ENCODE data around the gene CPPED1. TPM values are rescaled to one million over a fixed set of nuclear protein-coding genes. Genes with fewer than 3 reads are reported as not detected.

Gene CPPED1
- total RNA-seq, 1 donor, result 11.1 TPM

GRCh38 chr16:12613992-12614661 is 189.6 kb downstream of the CPPED1 start:
- no peak overlapping the region for H3K4me3 ChIP-seq (ENCODE audit: low read depth, low read length)
- no peak for DNase-seq (ENCODE audit: low read depth)
- TF ChIP-seq CTCF (IDR thresholded peaks at IDR 0.05; ENCODE audit: insufficient read depth, low read length), result no peak

GRCh38 chr16:12613131-12613991 is 190.3 kb downstream of the CPPED1 start:
- peak; percentile 2 for DNase-seq (ENCODE audit: low read depth)
- no peak overlapping the region for H3K4me3 ChIP-seq (ENCODE audit: low read depth, low read length)
- TF ChIP-seq CTCF (IDR thresholded peaks at IDR 0.05; ENCODE audit: insufficient read depth, low read length), result no peak

- H3K4me3 ChIP-seq (ENCODE audit: low read depth, low read length), result no peak overlapping the region
- no peak for TF ChIP-seq CTCF (IDR thresholded peaks at IDR 0.05; ENCODE audit: insufficient read depth, low read length)
- DNase-seq (ENCODE audit: low read depth), result no peak
Measured at GRCh38 chr16:12612598-12613101, 191.0 kb downstream of the CPPED1 start.

- DNase-seq (ENCODE audit: low read depth), result no peak
- H3K4me3 ChIP-seq (ENCODE audit: low read depth, low read length), result no peak overlapping the region
- TF ChIP-seq CTCF (IDR thresholded peaks at IDR 0.05; ENCODE audit: insufficient read depth, low read length), result no peak
Measured at GRCh38 chr16:12611916-12612597, 191.6 kb downstream of the CPPED1 start.

- no peak for DNase-seq (ENCODE audit: low read depth)
- TF ChIP-seq CTCF (IDR thresholded peaks at IDR 0.05; ENCODE audit: insufficient read depth, low read length), result no peak
- H3K4me3 ChIP-seq (ENCODE audit: low read depth, low read length), result no peak overlapping the region
Measured at GRCh38 chr16:12611006-12611477, 192.6 kb downstream of the CPPED1 start.

GRCh38 chr16:12609937-12610699 is 193.6 kb downstream of the CPPED1 start:
- no peak overlapping the region for H3K4me3 ChIP-seq (ENCODE audit: low read depth, low read length)
- DNase-seq (ENCODE audit: low read depth), result no peak
- no peak for TF ChIP-seq CTCF (IDR thresholded peaks at IDR 0.05; ENCODE audit: insufficient read depth, low read length)

All from fibroblast of the aortic adventitia (primary cell).